LNCAP (cell line): ENCODE results near the gene CCDC122.

Experiments used
- TF ChIP-seq, protein P1 (sequence below): fragments of 450-650 bp; IDR thresholded peaks from 2 replicates; pipeline ENCODE4 v1.5.1; 2017; ENCODE audit warnings: mild to moderate bottlenecking

Gene CCDC122

DNA sequence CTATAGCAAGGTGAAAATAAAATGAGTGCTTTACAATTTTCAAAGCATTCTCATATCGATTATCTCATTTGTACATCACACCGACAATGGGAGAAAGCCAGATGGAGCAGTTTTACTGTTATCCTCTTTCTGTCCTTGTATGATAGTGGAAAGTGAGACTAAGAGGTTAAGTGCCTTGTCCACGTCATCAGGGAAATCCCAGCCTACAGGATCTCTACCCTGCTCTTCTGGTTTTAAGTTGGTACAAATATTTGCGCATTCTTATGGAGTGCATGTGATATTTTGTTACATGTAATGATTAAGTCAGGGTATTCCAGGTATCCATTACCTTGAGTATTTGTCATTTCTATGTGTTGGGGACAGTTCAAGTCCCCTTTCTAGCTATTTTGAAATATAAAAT is 80.3 kb downstream of the CCDC122 start:
- TF ChIP-seq, protein P1, sequence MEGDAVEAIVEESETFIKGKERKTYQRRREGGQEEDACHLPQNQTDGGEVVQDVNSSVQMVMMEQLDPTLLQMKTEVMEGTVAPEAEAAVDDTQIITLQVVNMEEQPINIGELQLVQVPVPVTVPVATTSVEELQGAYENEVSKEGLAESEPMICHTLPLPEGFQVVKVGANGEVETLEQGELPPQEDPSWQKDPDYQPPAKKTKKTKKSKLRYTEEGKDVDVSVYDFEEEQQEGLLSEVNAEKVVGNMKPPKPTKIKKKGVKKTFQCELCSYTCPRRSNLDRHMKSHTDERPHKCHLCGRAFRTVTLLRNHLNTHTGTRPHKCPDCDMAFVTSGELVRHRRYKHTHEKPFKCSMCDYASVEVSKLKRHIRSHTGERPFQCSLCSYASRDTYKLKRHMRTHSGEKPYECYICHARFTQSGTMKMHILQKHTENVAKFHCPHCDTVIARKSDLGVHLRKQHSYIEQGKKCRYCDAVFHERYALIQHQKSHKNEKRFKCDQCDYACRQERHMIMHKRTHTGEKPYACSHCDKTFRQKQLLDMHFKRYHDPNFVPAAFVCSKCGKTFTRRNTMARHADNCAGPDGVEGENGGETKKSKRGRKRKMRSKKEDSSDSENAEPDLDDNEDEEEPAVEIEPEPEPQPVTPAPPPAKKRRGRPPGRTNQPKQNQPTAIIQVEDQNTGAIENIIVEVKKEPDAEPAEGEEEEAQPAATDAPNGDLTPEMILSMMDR: no peak

DNA sequence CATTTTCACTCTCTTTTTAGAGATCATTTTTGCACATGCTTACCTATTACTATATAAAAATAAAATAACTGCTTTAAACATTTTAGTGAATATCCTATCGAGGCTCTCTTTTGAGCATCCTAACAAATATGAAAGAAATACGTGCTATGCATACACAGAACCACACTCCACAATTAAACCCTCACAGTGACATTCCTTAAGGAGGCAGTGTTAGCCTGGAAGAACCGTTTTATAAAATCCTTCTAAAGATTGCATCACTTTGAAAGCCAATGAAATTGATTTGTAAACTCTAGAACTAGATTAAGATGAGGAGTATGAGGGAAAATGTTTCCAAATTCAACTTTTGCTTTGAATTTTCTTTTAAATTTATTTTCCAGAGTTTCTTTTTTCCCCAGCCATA is 81.7 kb downstream of the CCDC122 start:
- TF ChIP-seq, protein P1: no peak

DNA sequence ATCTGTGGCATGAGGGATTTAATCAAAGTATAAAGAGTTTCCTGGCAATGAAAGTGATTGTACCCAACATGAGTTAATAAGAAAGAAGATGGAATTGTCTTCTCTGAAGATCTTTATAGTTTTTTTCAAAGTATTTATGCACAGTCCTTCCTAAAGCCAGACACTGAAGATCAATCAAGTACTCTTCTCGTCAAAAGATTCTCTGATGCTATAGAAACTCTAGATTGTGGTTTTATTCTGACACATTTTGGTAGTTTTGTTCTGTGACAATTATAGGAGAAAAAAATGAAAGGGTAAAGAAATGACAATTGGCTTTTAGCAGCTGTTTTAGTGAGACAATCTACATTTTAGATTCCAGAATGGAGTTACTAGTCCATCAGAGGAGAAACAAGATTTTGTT is 82.4 kb downstream of the CCDC122 start:
- TF ChIP-seq, protein P1: no peak

DNA sequence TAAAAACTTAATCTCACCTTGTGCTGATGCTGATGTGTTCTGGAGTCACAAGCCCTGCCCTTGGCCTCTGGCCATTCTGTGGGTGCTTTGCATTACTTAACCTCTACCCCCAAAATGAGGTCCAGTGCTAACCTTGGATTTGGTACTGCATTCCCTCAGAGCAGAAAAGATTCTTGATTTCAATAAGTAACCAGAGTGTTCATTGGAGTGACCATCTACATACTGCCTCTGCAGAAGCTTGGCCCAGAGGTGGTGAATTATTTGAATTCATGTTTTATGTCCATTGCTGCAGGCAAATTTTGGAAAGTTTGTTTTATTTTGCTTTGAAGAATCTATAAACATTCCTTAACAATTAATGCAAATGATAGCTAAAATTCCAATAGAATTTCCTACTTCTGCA is 85.1 kb downstream of the CCDC122 start:
- TF ChIP-seq, protein P1: no peak

DNA sequence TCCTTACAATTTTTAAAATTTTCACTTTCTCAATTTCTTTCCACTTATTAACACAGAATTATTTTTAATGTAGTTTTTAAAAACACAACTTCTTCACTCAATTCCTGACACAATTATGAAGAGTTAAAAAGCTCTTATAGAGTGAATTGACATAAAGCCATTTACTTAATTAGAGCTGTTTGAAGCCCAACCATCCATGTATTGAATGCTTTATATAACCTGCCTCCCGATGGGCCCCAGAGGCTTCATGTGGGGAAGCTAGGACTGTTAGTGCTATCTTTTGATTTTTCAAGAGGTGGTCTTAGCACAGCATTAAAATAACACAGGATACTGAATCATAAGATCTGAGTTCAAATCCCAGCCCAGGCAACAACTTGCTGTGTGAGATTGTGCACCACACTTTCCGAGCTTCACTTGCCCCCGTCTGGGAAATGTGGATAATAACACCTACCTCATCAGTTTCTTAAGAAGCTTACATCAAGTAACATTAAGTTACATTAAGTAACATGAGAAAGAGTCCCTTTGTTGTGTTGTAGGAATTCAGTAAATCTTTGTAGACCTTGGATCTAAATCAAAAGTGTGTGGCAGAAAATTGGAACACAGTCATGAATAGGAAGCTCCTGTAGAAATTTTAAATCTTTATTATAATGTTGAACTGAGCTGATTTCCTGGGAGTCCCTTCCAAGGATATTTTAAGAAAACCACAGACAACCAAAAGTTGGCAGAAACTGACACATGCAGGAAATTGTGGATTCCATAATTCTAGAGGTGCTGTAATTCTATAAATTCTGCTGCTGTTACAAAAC is 87.3 kb downstream of the CCDC122 start:
- TF ChIP-seq, protein P1: no peak

DNA sequence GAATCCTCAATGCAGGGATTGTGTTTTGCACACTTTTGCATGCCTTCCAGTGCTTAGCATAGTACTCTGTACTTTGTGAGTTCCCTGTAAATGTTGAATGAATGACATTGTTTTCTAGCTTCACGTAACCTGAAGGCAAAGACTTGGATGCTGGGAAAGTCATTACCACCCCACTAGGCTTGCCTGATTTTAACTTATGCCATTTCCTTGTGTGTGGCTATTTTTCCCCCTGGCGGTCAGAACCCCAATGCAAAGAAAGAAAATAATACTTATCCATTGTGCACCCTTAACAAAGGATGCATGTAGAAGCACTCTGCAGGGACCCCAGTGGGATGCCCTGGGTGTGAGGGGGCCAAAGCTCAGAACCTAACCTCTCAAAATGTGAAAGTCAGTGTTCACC is 91.5 kb downstream of the CCDC122 start:
- TF ChIP-seq, protein P1: no peak

DNA sequence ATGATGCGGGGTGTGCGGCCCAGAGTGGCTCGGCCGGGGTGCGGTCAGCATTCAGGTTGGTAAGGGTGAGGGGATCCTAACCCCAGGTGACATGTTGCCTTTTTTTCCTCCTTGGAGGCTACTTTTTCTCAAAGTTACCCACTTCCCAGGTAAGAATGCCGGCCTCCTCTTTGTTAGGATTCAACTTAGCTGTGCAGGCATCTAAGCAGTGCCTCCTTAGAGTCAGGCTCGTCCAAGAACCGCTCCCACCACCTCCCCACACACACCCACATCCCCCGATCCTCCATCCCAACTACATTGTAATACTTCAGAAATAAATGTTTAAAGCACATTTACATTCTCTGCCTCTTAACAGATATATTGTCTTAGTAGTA is 92.0 kb downstream of the CCDC122 start:
- TF ChIP-seq, protein P1: no peak
